GM18867 (cell line): ENCODE measurements around the gene ANXA1.
"Not testable (repeated sequence)": the region's sequence is repeated elsewhere in the genome, so short reads cannot be mapped to it uniquely, and the experiment has no call there.

Experiments
- ATAC-seq: cut with Tn5 transposase; IDR thresholded peaks from one replicate; pipeline ENCODE4 v1.9.1; 2021; ENCODE audit warnings: mild to moderate bottlenecking, moderate library complexity; ENCODE audit not compliant: unreplicated experiment

ANXA1 gene

DNA sequence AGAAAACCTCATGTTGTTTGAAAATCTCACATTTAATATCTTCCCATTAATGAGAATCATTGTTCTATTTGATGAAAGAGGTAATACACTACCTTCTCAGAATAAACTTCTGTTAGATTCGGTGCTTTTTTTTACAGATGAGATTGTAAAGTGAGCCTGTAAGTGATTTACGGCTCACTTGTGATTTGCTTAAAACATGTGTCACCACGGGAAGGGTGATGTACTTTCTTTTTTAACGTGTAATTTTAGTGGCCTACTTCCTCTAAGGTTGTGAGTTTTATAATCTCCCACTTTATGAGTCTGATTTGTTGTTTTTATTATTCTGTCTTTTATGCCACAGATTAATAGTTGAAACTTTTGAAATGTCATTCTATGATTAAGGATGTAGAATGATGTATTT is 15.9 kb downstream of the ANXA1 start:
- ATAC-seq = peak; percentile 64

DNA sequence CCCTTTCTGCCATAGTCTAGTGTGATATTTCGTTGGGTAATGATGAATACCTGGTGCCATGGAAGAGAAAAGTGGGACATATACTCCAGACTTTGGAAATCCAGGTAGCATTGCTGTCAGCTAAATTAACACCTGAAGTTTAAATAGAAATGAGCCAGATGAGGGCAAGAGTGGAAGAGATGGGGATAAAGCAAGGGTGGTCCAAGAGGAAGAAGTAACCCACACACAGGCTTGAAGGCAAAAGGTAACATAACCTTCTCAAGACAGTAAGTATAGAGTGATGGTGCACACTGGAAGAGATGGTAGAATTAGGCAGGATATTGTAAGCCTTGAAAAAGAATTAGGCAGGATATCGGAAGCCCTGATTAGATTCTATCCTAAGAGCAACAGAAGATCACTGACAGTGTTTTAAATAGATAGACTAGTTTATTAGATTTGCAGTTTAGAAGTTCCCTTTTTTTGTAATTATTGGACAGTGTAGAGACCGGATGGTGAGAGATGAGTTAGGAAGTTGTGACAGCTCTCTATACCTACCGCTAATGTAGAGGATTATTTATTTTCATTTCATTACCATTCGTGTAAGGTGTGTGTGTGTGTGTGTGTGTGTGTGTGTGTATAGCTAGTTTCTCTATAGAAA is 16.8 kb downstream of the ANXA1 start:
- no peak for ATAC-seq

DNA sequence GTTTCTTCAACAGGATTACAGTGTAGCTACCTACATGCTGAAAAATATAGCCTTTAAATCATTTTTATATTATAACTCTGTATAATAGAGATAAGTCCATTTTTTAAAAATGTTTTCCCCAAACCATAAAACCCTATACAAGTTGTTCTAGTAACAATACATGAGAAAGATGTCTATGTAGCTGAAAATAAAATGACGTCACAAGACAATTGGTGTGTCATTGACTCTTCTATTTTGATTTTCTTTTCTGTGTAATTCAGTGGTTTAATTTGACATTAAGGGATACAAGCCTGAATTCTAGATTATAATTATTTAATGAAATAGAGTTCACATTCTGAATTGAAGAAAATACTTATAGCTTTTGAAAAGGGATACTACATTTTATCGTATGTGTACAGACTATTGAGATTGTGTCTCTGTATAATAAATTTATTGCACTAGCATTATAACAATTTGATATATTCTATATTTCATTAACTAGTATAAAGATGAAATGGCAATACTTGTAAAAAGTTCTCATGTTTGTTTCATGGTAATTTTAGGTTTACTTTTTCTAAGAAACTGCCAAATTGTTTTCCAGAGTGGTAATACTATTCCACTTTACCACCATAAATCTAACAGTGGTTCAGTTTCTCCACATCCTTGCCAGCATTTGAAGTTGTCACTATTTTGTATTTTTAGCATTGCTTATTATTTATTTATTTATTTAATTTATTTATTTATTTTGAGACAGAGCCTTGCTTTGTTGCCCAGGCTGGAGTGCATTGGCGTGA is 18.7 kb downstream of the ANXA1 start:
- ATAC-seq = no peak

DNA sequence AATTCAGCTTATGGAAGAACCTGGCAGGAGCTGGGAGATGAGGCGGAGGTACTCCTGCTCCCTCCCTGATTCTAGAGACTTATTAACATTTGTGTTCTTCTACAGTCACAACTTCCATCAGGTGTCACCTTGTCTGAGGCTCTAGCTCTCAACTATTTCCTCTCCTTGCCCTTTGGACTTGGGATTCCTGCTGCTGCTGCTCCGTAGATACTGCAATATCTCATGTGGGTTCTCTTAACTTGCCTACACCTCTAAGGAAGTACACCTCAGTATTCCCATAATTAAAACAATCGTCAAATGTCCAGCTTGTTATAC is 21.2 kb downstream of the ANXA1 start:
- no peak for ATAC-seq

DNA sequence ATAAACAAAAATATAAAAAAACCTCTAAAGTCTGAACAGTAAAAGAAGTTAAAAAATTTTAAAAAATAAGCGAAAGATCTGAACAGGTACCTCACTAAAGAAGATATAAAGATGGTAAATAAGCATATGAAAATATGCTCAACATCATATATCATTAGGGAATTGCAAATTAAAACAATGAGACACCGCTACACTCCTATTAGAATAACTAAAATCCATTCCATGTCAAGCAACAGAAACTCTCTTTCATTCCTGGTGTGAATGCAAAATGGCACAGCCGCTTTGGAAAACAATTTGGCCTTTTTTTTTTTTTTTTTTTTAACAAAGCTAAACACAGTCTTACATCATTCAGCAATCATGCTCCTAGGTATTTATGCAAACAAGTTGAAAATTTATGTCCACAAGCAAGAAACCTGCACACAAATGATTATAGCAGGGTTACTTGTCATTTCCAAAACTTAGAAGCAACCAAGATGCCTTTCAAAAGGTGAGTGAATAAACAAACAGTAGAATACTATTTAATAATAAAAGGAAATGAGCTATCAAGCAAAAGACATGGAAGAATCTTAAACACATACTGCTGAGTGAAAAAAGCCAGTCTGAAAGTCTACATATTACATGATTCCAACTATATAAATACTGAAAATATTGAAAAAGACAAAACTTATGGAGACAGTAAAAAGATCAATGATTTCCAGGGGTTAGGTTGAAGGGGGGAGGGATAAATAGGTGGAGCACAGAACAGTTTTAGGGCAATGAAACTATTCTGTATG is 22.1 kb downstream of the ANXA1 start:
- no peak for ATAC-seq

DNA sequence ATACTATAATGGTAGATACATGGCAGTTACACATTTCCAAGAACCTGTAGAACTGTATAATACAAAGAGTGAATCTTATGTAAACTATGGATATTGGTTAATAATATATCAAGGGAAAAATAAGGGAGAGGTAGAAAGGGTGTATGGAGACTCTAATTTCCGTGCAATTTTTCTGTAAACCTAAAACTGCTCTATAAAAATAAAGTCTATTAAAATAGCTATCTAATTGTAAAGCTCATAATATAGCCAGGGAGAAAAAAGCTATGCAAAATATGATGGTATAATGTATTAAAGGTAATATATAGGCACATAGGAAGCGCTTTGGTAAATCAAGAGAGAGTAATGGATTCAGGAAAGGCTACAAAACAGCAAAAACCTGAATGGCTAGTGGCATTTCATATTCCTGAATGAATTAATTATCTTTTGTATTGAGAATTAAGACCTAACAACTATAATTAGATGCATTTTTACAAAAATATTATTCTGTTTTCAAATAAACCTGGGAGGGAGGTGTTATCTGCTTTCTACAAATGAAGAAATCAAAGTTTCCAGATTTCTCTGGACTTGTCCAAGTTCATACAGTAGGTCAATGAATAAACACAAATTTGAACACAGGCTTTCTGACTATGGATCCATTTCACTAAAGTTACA is 22.8 kb downstream of the ANXA1 start:
- ATAC-seq = no peak

DNA sequence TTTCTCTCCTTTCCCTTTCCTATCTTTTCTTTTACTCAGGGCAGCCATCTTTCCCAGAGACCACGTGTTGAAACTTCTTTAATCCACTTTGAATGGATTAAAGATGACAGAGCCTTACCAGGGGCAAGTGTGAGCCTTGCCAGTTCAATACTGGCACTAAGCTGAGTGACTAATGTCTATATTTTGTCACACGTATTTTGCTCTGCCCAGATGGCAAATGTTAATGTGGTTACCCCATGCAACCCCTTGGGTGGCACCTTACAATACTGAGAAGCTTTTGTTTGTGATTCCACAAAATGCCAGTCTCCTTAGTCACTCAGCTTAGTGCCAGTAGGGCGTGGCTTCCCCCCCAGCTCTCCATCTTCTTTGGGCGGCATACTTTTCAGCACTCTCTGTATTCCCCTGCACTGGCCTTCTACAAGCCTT is 24.8 kb downstream of the ANXA1 start:
- no peak for ATAC-seq

DNA sequence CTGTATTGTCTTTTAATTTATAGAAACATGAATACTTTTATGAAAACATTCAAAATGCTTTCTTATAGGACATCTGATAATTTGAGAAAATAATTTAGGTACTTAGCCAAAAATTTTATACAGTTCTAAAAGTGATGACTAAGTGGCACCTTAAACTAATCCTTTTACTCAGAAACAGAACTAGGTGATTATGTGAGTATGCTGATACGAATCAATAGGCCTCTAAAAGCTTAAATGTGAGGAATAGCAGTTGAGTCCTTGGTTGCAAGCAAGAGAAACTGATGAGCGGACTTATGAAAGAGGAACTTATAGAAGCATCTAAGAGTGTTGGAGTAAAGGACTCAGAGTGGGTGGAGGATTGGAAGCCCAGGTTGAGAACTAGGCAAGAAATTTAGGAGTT is 26.4 kb downstream of the ANXA1 start:
- no peak for ATAC-seq

DNA sequence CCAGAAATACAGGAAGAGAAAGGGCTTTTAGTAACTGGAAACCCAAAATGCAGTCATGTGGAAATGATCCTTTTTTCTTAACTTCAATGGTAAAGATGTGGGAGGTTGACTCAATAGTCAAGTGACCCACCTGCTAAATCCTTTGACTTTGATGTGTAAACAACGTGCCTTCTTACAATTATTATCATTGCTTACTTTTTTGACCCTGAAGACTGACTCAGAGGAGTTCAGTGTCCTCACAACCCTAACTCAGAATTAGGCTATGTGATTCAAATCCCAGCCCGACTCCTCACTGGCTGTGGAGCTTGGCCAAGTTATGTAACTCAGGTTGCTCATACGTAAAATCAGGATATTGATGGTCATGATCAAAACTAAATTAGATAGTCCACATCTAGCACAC is 27.9 kb downstream of the ANXA1 start:
- ATAC-seq = no peak

DNA sequence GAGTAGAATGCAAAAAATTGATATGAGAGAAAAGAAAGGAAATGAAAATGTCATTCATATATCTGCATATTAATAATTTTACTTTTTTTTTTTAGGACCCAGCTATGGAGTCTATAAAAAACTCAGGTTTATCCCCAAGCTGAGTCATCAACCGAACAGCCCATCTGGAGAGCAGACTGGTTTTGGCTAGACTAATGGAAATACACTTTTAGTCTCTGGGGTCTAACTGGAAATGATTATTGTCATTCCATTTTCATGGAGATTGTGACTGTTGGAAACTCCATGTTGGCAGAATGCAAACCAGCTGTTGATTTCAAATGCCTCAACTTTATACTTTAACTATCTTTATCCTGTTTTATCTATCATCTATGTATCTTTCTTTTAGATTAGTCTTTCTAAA is 28.7 kb downstream of the ANXA1 start:
- ATAC-seq = no peak

DNA sequence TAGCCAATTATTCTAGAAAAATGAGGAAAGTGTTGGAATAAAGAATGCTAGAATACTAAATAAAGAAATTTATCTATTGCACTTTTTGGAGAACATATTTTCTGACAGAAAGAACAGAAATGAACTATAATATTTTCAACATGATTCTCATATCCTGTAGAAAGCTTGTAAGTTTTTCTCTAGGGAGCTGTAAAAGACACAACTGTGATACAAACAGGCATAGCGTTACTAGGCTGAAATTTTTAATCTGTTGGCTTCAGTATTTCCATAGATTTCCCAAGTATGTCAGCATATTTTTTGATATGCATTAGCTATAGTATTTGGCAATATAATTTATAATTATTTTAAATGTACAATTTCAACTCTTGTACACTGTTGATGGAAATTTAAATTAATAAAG is 31.3 kb downstream of the ANXA1 start:
- ATAC-seq = no peak

DNA sequence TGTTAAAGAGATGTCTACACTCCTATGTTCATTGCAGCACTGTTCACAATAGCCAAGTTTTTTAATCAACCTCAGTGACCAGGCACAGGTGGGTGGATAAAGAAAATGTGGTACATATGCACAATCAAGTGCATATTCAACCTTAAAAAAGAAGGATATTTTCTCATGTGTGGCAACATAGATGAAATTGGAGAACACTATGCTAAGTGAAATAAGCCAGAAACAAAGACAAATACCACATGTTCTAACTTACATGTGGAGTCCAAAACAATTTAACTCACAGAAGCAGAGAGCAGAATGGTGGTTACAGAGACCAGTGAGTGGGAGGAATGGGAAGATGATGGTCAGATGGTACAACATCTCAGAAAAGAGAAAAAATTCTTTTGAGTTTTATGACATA is 31.8 kb downstream of the ANXA1 start:
- no peak for ATAC-seq

DNA sequence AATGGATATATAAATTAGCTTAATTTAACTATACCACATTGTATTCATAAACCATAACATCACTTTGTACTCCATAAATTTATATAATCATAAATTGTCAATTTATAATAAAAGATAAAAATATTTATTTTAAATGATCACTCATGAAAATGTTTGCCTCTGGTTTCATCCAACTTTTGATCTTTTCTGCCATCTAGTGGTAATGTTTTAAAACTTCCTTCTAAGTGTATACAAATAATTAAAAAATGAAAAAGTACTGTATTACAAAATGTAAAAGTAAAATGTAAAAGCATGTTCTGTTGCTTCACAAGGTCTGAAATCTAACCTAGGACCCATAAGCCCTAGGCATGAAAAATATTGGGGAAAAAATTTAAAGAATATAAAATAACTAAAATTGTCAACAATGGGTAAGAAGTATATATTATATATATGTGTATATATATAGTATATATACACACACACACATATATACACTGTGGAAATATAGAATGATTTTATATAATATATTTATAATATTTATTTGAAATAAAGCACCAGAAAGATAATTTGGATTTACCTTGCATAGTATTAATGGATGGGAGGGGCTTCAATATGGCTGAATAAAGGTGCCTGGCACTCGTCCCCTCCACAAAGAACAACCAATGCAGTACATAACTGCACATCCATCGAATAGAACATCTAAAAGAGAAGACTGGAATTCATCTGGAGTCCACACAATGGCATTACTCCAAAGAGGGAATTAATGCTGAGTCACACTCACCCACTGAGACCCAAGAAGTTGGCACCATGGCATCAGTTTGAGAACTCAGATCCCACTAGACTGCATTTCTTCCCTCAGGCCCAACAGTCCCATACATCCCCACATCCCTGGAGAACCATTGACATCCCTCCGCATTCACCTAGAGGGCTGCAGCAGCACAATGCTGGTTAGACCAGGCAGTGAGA is 32.5 kb downstream of the ANXA1 start:
- no peak for ATAC-seq

DNA sequence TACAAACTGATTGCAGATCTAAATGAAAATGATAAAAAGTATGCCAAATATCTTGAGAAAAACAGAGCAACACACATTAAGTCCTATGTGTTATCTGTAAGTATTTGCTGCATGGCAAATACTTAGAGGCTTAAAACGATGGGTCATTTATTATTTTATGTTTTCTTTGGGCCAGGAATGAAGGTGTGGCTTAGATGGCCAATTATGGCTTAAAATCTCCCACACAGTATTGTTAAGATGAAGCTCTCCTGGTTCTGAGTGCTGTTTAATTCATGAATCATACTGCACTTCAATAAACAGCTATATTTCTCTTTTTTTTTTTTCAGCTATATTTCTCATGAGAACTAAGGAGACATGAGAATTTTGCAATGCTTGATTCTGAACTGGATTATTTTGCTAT is 39.4 kb downstream of the ANXA1 start:
- ATAC-seq = not testable (repeated sequence)

DNA sequence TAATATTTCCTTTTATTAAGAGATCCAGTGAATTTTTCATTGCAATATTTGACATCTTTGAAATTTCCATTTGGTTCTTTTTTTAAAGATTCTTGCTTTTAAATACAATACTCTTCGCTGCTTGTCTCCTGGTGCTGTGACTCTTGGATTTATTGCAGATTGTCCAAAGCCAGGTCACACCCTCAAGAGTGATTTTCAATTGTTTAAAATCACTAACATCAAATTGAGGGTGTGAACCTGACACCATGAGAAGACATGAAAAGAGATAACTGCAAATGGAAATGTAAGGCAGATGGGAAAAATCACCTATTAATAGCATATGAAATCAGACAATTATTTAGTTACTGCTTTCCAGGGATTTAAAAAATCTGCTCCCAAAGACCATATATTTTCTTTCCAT is 42.6 kb downstream of the ANXA1 start:
- no peak for ATAC-seq

DNA sequence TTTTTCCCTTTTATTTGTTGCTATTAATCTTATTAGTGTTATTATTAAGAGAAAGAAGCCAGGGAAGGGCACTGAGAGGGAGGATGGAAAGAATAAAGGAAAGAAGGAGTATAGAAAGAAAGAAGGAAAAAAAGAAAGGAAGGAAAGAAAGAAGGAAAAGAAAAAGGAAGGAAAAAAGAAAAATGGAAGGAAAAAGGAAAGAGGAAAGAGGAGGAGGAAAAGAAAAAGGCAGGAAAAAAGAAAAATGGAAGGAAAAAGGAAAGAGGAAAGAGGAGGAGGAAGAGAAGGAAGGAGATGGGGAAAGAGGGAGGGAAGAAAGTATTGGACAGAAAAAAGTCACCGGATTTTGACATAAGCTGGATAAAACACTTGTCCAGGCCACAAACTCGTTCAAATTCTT is 47.8 kb downstream of the ANXA1 start:
- ATAC-seq = no peak

DNA sequence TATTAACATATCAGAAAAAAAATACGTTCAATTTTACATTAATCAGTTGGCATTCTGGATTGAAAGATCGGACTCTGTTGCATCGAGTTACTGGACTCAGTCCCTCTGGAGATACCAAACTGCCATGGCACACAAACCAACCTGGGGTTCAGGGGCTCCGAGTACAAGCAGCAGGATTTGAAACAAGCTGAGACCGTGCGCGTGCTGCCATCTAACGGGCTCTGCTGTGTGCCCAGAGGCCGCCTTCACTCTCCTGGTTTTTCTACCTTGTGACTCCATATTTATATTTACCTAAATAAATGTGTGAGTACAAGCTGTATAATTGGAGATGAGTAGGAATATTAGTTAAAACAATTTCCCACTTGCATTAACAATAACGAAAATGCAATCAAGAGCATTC is 48.2 kb downstream of the ANXA1 start:
- no peak for ATAC-seq

DNA sequence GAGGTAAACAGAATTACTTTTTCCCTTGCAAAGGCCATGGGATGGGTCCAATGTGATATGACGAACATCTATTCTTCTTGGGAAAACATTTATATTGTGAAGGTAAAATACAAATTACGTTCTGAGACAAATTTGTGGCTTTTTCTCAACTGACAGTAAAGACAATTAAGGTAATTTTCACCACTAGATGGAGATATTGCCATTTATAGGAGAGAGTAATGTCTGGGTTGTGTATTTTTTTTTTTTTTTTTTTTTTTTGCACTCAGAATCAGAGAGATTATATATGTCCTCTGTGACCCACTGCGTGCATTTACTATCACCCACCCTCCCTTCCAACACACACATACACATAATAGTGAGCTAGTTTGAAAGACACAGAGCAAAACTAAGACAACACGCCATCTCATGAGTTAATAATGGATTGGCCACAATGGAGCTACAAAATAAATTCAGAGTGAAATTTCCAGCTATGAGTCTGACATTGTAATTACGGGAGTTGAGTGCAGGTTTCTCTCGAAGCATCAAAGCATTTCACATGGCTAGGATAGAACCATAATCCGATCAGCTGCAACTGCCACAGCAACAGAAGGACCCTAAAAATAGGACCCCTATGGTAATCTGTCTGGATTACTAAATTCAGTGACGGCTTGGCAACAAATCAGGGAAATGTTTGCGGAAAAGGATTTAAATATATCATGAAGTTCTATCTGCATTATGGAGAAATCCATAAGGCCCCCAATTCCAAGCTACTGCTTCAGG is 49.2 kb downstream of the ANXA1 start:
- peak; percentile 45 for ATAC-seq

DNA sequence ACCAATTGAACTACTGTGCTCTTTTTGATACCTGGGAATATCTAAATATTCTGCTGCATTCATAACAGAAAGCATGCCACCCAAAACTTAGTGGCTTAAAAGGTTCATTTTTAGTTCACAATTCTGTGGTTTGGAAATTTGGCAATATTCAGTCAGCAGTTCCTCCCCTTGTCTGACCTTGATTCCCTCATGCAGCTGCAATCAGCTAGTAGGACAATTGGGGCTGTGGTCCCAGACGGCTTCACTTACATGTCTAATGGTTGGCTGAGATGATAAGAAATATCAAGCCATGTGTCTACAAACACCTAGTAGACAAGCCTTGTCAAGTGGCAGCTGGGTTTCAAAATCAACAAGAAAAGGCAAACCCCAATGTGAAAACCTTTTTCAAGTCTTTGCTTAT is 51.3 kb downstream of the ANXA1 start:
- no peak for ATAC-seq

DNA sequence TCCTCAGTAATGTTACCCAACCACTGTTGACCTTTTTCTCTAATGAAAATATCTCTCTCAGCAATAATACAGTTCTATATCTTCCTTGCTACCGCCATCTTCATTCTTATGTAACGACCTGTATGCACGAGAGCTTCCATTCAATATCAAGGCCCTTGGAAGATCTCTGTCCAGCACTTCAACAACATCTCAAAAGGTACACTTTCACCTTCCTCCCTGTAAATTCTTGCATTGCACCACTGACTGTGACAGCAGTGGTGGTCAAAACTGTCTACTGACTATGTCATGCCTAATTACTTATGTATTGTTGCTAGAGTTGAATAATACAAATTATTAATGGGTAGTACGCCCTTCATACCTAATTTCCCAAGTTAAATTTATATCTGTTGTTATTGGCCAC is 53.3 kb downstream of the ANXA1 start:
- ATAC-seq = no peak
